ENCODE data around the gene CD300A.

DNA sequence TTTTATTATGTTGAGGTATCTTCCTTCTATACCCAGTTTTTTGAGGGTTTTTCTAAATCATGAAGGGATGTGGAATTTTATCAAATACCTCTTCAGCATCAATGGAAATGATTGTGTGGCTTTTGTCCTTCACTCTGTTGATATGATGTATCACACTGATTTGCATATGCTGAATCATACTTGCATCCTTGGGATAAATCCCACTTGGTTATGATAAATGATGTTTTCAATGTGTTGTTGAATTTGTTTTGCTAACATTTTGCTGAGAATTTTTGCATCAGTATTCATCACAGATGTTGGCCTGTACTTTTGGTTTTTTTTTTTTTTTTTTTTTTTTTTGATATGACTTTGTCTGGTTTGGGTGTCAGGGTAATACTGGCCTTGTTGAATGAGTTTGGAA is 41.7 kb downstream of the CD300A start:
- no peak for TF ChIP-seq EZH2 (IDR thresholded peaks at IDR 0.05; ENCODE audit: borderline replicate concordance, low read depth, low read length, severe bottlenecking)
- no peak for TF ChIP-seq MYC (IDR thresholded peaks at IDR 0.05; ENCODE audit: low read depth, low read length)
- TF ChIP-seq, protein P1, sequence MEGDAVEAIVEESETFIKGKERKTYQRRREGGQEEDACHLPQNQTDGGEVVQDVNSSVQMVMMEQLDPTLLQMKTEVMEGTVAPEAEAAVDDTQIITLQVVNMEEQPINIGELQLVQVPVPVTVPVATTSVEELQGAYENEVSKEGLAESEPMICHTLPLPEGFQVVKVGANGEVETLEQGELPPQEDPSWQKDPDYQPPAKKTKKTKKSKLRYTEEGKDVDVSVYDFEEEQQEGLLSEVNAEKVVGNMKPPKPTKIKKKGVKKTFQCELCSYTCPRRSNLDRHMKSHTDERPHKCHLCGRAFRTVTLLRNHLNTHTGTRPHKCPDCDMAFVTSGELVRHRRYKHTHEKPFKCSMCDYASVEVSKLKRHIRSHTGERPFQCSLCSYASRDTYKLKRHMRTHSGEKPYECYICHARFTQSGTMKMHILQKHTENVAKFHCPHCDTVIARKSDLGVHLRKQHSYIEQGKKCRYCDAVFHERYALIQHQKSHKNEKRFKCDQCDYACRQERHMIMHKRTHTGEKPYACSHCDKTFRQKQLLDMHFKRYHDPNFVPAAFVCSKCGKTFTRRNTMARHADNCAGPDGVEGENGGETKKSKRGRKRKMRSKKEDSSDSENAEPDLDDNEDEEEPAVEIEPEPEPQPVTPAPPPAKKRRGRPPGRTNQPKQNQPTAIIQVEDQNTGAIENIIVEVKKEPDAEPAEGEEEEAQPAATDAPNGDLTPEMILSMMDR (IDR thresholded peaks at IDR 0.05; ENCODE audit: extremely low read depth in 1 of 2, insufficient read depth in 1 of 2, low read depth in 1 of 2, low read length in 2 of 2), result no peak
- TF ChIP-seq POLR2AphosphoS5 (IDR thresholded peaks at IDR 0.05; ENCODE audit: insufficient read depth, low read depth, low read length), result no peak
- TF ChIP-seq POLR2A (IDR thresholded peaks at IDR 0.05; ENCODE audit: low read depth, low read length), result no peak
- TF ChIP-seq JUN (IDR thresholded peaks at IDR 0.05; ENCODE audit: borderline replicate concordance, insufficient read depth, insufficient read length, low read depth), result no peak
- TF ChIP-seq FOS (IDR thresholded peaks at IDR 0.05; ENCODE audit: borderline replicate concordance, insufficient read depth, low read length), result no peak
- TF ChIP-seq, protein P2, sequence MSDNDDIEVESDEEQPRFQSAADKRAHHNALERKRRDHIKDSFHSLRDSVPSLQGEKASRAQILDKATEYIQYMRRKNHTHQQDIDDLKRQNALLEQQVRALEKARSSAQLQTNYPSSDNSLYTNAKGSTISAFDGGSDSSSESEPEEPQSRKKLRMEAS (IDR thresholded peaks at IDR 0.05; ENCODE audit: insufficient read depth, insufficient read length), result no peak
- no peak for TF ChIP-seq GATA2 (IDR thresholded peaks at IDR 0.05; ENCODE audit: insufficient read depth, insufficient read length, low read depth, low read length)

All from endothelial cell of umbilical vein (primary cell).